AG09319 (cell line): ENCODE measurements around the gene GMPPA.

ENCODE experiments used
- DNase-seq: peaks from one replicate; pipeline ENCODE4 v3.0.0-alpha.2; 2010; ENCODE audit warnings: low read depth; ENCODE audit errors: extremely low read depth
- TF ChIP-seq, protein P1 (sequence below): IDR thresholded peaks from 2 replicates; pipeline ENCODE4 v1.5.1; 2011; ENCODE audit warnings: low read depth, mild to moderate bottlenecking, inconsistent platforms, low read length, moderate library complexity

Gene GMPPA

GRCh38 chr2:219501849-219502248 lies 3.2 kb downstream of the GMPPA start:
- no peak for DNase-seq
- TF ChIP-seq, protein P1, sequence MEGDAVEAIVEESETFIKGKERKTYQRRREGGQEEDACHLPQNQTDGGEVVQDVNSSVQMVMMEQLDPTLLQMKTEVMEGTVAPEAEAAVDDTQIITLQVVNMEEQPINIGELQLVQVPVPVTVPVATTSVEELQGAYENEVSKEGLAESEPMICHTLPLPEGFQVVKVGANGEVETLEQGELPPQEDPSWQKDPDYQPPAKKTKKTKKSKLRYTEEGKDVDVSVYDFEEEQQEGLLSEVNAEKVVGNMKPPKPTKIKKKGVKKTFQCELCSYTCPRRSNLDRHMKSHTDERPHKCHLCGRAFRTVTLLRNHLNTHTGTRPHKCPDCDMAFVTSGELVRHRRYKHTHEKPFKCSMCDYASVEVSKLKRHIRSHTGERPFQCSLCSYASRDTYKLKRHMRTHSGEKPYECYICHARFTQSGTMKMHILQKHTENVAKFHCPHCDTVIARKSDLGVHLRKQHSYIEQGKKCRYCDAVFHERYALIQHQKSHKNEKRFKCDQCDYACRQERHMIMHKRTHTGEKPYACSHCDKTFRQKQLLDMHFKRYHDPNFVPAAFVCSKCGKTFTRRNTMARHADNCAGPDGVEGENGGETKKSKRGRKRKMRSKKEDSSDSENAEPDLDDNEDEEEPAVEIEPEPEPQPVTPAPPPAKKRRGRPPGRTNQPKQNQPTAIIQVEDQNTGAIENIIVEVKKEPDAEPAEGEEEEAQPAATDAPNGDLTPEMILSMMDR, result no peak

DNA sequence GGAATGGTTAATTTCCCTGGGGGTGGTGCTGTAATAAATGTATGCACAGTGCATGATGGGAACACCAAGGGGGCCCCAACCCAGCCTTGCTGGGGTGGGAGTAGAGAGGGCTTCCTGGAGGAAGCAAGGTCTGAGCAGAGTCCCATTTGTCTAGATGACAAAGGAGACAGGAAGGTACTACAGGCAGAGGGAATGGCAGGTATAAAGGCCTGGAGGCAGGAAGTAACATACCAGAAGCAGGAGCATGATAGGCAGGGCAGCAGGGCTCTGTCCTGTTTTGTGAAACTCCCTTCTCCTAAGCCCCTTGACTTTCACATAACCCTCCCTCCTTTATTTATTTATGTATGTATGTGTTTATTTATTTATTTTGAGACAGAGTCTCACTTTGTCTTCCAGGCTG lies 3.9 kb downstream of the GMPPA start:
- no peak for DNase-seq
- TF ChIP-seq, protein P1, result no peak

DNA sequence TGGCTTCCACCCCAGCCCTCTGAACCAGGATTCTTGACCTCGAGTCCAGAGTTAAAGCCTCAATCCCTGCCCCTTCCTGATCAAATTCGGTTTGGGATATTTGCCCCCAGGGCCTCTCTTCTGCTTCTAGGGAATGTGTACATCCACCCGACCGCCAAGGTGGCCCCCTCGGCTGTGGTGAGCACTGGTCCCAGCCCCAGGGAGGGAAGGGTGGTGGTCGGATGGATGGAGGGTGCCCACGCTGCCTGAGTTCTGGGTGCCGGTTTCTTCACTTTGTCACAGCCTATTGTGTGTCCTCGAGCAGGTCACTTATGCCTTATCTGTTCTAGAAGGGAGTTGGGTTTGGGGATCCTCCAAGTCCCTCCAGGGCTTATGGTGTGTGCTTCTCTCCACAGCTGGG lies 6.9 kb downstream of the GMPPA start:
- DNase-seq, result no peak
- TF ChIP-seq, protein P1, result no peak

DNA sequence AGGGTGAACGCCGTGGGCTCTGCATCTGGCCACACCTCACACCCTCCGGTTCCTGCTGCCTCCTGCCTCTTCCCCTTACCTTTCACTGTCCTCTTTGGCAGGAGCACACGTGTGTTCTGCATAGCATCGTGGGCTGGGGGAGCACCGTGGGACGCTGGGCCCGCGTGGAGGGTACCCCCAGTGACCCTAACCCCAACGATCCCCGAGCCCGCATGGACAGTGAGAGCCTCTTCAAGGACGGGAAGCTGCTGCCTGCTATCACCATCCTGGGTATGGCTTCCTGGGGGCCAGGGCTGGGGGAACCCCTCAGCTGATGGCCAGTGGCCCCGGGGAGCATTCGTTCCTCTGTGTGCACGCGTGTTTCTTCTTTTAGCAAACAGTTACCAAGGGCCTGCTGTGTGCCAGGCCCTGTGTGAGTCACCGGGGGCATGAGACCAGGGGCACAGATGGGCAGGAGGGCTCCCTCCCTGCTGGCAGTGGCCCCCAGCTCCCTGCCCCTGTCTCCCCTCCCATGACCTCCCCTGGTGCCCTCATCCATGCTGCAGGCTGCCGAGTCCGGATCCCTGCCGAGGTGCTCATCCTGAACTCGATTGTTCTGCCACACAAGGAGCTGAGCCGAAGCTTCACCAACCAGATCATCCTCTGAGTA lies 7.6 kb downstream of the GMPPA start:
- TF ChIP-seq, protein P1, result no peak
- DNase-seq, result no peak

GRCh38 chr2:219506802-219507526 lies 8.3 kb downstream of the GMPPA start:
- DNase-seq, result no peak
- TF ChIP-seq, protein P1, result no peak

DNA sequence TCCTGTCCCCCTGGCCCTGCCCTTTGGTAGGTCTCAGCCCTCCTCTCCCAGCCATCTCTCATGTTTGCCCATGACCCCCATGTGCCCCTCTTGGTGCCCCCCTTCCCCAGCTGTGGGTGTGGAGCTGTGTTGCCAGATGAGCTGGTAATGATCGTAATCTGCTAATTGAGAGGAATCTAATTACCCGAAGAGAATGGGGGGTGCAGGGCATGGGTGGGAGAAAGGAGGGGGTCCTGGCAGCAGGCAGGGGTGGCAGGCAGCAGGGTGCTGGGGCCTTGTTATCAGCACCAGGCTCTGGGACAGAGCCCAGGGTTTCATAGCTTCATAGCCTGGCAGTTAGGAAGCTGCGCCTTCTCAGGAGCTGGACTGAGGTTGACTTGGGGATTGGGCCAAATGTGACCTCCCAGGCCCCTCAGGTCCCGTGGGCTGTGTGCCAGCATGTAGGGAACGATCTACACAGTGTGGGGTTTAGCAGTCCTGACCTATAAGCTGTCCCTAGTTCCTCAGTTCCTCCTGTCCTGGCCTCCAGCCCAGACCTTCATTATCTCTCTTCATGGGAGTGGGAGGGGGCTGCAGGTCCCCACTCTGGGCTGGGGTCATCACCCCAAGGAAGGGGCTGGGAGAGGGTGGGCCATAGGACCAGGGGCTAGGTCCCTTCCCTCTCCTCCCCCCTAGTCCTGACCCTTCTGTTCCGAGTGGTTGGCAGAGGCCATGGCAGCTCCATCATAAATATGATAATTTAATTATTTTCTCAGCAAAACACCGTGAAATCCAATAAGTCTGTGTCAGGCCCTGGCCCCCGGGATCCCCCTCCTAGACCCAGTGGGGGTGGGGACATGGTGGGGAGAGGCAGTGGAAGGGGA lies 9.1 kb downstream of the GMPPA start:
- no peak for DNase-seq
- TF ChIP-seq, protein P1, result no peak

DNA sequence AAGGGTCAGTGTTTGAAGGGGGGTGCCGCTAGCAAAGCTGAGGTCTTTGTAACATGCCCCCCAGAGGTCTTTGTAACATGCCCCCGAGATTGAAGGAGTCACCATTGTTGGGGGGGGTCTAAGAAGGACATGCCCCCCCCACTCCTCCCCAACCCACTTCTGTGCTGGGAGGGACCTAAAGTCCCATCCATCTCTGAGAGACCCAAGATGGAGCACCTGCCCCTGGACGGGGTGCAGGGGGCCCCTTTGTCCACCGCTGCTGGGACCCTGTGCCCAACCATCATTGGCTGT lies 9.7 kb downstream of the GMPPA start:
- TF ChIP-seq, protein P1, result no peak

More for the DNA sequence above, 9.7 kb downstream of the GMPPA start:
- DNase-seq, result no peak
